Spleen (tissue), 11 donors: ENCODE data around the gene TJP3. TPM values are rescaled to one million over a fixed set of nuclear protein-coding genes. Genes with fewer than 3 reads are reported as not detected.
A peak's percentile ranks its signal among the peaks of the same experiment; 100 is the strongest.

ENCODE experiments used
- DNase-seq: peaks from one replicate; pipeline ENCODE4 v3.0.0-alpha.2; 2020
- H3K27ac ChIP-seq, 8 donors: fragments of 200-600 bp; sonication (generic) in 7 of 8; 1 replicate in 4 of 8; 2 replicates in 4 of 8; pipeline versions ENCODE4 v1.5.0 to v1.8.0; 2016 to 2021; ENCODE audit warnings: inconsistent platforms in 4 of 8, mild to moderate bottlenecking in 4 of 8, moderate library complexity in 1 of 8
- H3K27me3 ChIP-seq, 7 donors: fragments of 200-600 bp; sonication (generic) in 6 of 7; replicated peaks in 1 of 7; 1 replicate in 4 of 7; 2 replicates in 3 of 7; pipeline versions ENCODE4 v1.5.0 to v1.8.0; 2016 to 2021; ENCODE audit warnings: inconsistent platforms in 3 of 7, mild to moderate bottlenecking in 1 of 7
- H3K36me3 ChIP-seq, 6 donors: fragments of 200-600 bp; sonication (generic) in 5 of 6; 1 replicate in 4 of 6; 2 replicates in 2 of 6; pipeline versions ENCODE4 v1.5.0 to v1.8.0; 2016 to 2021; ENCODE audit warnings: inconsistent platforms in 2 of 6
- H3K4me1 ChIP-seq, 6 donors: fragments of 200-600 bp; sonication (generic) in 5 of 6; 1 replicate in 3 of 6; 2 replicates in 3 of 6; pipeline versions ENCODE4 v1.5.0 to v1.8.0; 2016 to 2021; ENCODE audit warnings: inconsistent platforms in 3 of 6
- H3K4me3 ChIP-seq, 8 donors: fragments of 200-600 bp; sonication (generic) in 7 of 8; 1 replicate in 4 of 8; 2 replicates in 4 of 8; pipeline versions ENCODE4 v1.5.0 to v1.8.0; 2016 to 2021; ENCODE audit warnings: inconsistent platforms in 4 of 8, mild to moderate bottlenecking in 4 of 8, moderate library complexity in 2 of 8
- H3K9me3 ChIP-seq, 8 donors: fragments of 200-600 bp; sonication (generic) in 7 of 8; 1 replicate in 4 of 8; 2 replicates in 4 of 8; pipeline versions ENCODE4 v1.5.0 to v1.8.0; 2016 to 2021; ENCODE audit warnings: inconsistent platforms in 4 of 8
- POLR2A ChIP-seq, 3 donors: fragments of 450-650 bp; IDR thresholded peaks; one replicate each; pipeline ENCODE4 v1.5.1; 2017; ENCODE audit warnings: antibody characterized with exemption in 3 of 3, mild to moderate bottlenecking in 1 of 3
- POLR2AphosphoS5 ChIP-seq, 3 donors: sonication (generic); formaldehyde crosslinking; IDR thresholded peaks; one replicate each; pipeline ENCODE4 v1.5.1; 2017; ENCODE audit warnings: antibody characterized with exemption in 3 of 3
- WGBS, 5 donors: extraction: QIAGEN DNeasy Blood & Tissue Kit in 3 of 5; methylation state at CpG; one replicate each; pipeline versions ENCODE4 v1.1.5 to v1.1.7; 2013 to 2018; 5-methylcytosine and 5-hydroxymethylcytosine counted together
- intact Hi-C: fragments of 100-400 bp; cut with DNase I; formaldehyde crosslinking; loops from one replicate; pipeline ENCODE4 v1.15.0; 2023; ENCODE audit warnings: low total_unique reads
- polyA plus RNA-seq, 3 donors: library from polyadenylated mRNA; stranded (reverse); fragments of 200-250 nt; gene quantifications; one replicate each; pipeline ENCODE4 v1.2.1, GENCODE V29; 2013
- total RNA-seq, 7 donors: library from RNA; depleted of rRNA in 3 of 7; stranded (reverse); fragments of >200 nt in 3 of 7; fragmentation: NEBNext Ultra II Directional in 4 of 7; extraction: Animal tissue kit (Norgen Biotek cat#: 25700) in 4 of 7; gene quantifications; one replicate each; pipeline versions ENCODE4 v1.1.0 to v1.2.1, GENCODE V29; 2016 to 2021
- TF ChIP-seq, protein P1 (sequence below), 11 experiments: fragments of 200-600 bp in 7 of 11; fragments of 450-650 bp in 4 of 11; sonication (generic) in 4 of 11; IDR thresholded peaks in 8 of 11; conservative IDR thresholded peaks in 3 of 11; 1 replicate in 7 of 11; 2 replicates in 4 of 11; pipeline versions ENCODE4 v1.4.0 to v1.8.0; 2016 to 2021; ENCODE audit warnings: antibody characterized with exemption in 11 of 11, inconsistent platforms in 4 of 11, mild to moderate bottlenecking in 1 of 11
- donor health status: healthy with polysubstance abuse.
- donor health status: DM: no; HTN: no; CAD: no; lungs with moderate emphysema.
- donor health status: DM: no; HTN: no; CAD: no.
- donor health status: Bipolar disorder and iron deficiency.
- donor health status: healthy.
- donor health status: DM: no; HTN: no; CAD: no.
- donor health status: DM: yes; HTN: yes; CAD: no.

The TJP3 gene
- total and polyA plus RNA-seq, 10 donors, result 0.39 to 9.0 (median 2.3) TPM

DNA sequence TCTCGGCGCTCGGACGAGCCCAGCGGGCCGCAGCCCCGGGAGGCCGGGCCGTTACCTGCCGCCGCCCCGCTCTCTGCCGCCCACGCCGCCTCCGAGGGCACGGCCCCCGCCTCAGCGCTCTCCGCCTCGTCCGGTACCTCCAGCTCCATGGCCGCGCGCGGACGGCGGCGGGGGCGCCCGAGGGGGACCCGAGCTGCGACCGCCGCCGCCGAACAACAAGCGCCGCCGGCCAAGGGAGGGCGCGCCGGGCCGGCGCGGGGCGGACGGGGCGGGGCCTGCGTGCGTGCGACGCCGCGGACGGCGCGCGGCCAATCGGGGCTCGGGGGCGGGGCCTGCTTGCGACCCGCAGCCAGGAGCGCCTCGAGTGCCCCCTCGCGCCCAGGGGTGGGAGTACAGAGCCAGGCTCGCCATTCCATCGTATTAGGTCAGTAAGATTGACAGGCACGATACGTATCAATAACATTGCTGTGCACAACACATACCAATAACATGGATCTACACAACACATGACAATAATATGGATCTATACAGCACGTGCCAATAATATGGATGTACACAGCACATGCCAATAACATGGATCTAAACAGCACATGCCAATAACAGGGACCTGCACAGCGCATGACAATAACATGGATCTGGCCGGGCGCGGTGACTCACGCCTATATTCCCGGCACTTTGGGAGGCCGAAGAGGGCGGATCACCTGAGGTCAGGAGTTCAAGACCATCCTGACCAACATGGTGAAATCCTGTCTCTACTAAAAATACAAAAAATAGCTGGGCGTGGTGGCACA lies 7.7 kb upstream of the TJP3 start, which contains the start of gene PIP5K1C:
Gene PIP5K1C, minus strand, starts transcription at position 227 of the 791 bp plus-strand sequence. Its CDS starts 78 bp downstream, at position 149.
- TF ChIP-seq, protein P1, sequence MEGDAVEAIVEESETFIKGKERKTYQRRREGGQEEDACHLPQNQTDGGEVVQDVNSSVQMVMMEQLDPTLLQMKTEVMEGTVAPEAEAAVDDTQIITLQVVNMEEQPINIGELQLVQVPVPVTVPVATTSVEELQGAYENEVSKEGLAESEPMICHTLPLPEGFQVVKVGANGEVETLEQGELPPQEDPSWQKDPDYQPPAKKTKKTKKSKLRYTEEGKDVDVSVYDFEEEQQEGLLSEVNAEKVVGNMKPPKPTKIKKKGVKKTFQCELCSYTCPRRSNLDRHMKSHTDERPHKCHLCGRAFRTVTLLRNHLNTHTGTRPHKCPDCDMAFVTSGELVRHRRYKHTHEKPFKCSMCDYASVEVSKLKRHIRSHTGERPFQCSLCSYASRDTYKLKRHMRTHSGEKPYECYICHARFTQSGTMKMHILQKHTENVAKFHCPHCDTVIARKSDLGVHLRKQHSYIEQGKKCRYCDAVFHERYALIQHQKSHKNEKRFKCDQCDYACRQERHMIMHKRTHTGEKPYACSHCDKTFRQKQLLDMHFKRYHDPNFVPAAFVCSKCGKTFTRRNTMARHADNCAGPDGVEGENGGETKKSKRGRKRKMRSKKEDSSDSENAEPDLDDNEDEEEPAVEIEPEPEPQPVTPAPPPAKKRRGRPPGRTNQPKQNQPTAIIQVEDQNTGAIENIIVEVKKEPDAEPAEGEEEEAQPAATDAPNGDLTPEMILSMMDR (IDR thresholded peaks at IDR 0.05 in 8 of 11, conservative IDR thresholded peaks at IDR 0.05 in 3 of 11), result peak; percentile 61 to 94 (median 80)
- peak; percentile 43 to 69 (median 56) for TF ChIP-seq POLR2AphosphoS5 (IDR thresholded peaks at IDR 0.05)
- TF ChIP-seq POLR2A (IDR thresholded peaks at IDR 0.05), result peak in 1 of 3 donors; percentile 51
- H3K4me3 ChIP-seq, result peak within 1 kb of the TSS; percentile 60 to 94 (median 74)
- WGBS, 5 donors, result 3 to 4% (median 4%) methylated on average over 53 to 82 of the region's 82 CpGs
- peaks cover 9 to 48% (median 28%) of the 10 kb centered on the region in 6 donors for H3K4me1 ChIP-seq
- H3K27ac ChIP-seq, result peak within 1 kb of the TSS; percentile 35 to 89 (median 82)
- intact Hi-C loops, result no loop called here
- DNase-seq, result peak; percentile 97
- peaks cover 0 to 17% (median 0%) of the 10 kb centered on the region in 7 donors for H3K27me3 ChIP-seq
- peaks cover 0 to 8% (median 0%) of the 10 kb centered on the region in 6 donors for H3K36me3 ChIP-seq
- H3K9me3 ChIP-seq, result no peaks in the 10 kb centered on the region

DNA sequence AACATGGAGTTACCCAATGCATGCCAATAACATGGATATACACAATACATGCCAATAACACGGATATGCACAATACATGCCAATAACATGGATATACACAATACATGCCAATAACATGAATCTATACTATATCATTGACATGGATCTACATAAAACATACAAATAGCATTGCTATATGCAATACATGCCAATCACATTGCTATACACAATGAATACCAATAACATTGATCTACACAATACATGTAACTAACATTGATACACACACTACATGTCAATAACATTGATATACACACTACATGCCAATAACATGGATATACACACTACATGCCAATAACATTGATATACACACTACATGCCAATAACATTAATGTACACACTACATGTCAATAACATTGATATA lies 7.0 kb upstream of the TJP3 start:
- TF ChIP-seq, protein P1 (IDR thresholded peaks at IDR 0.05 in 8 of 11, conservative IDR thresholded peaks at IDR 0.05 in 3 of 11), result no peak
- TF ChIP-seq POLR2A (IDR thresholded peaks at IDR 0.05) (no peak), POLR2AphosphoS5 (IDR thresholded peaks at IDR 0.05) (no peak)
- DNase-seq, result no peak
- Histone ChIP-seq H3K4me3 (peak overlapping the region in 1 of 8 donors; percentile 93), H3K27ac (no peak overlapping the region), H3K9me3 (no peaks in the 10 kb centered on the region), H3K36me3 (peaks cover 0 to under 1% (median 0%) of the 10 kb centered on the region in 6 donors), H3K4me1 (peaks cover 9 to 52% (median 32%) of the 10 kb centered on the region in 6 donors), H3K27me3 (peaks cover 0 to 25% (median 0%) of the 10 kb centered on the region in 7 donors)
- 0 to 12% (median 5%) methylated on average over 1 of the region's 1 CpG for WGBS, 5 donors
- intact Hi-C loops, result no loop called here

DNA sequence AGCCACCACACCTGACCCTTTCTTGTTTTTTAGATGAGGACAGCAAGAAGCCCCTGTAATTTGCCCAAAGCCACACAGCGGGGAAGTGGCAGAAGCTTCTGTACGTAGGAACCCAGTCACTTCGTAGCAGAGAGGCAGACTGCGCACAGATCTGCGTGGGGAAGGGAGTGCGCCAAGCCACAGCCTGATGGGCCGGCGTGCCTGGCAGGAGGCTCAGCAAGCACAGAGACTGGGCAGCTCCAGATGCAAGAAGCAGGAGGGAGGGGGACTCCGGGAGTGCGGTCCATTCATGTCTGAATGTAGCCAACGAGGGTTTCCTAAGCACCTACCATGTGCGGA lies 347 bp upstream of the TJP3 start:
- Histone ChIP-seq H3K27ac (no peak overlapping the region), H3K4me1 (peaks cover 0 to 11% (median 6%) of the 10 kb centered on the region in 6 donors), H3K36me3 (no peaks in the 10 kb centered on the region), H3K4me3 (no peak overlapping the region), H3K27me3 (peaks cover 0 to 64% (median 8%) of the 10 kb centered on the region in 7 donors), H3K9me3 (no peaks in the 10 kb centered on the region)
- WGBS, 5 donors, result 82 to 91% (median 87%) methylated on average over 10 to 12 of the region's 12 CpGs
- TF ChIP-seq POLR2AphosphoS5 (IDR thresholded peaks at IDR 0.05), result no peak
- no peak for TF ChIP-seq POLR2A (IDR thresholded peaks at IDR 0.05)
- TF ChIP-seq, protein P1 (IDR thresholded peaks at IDR 0.05 in 8 of 11, conservative IDR thresholded peaks at IDR 0.05 in 3 of 11), result no peak
- intact Hi-C loops, result no loop called here
- DNase-seq, result no peak

DNA sequence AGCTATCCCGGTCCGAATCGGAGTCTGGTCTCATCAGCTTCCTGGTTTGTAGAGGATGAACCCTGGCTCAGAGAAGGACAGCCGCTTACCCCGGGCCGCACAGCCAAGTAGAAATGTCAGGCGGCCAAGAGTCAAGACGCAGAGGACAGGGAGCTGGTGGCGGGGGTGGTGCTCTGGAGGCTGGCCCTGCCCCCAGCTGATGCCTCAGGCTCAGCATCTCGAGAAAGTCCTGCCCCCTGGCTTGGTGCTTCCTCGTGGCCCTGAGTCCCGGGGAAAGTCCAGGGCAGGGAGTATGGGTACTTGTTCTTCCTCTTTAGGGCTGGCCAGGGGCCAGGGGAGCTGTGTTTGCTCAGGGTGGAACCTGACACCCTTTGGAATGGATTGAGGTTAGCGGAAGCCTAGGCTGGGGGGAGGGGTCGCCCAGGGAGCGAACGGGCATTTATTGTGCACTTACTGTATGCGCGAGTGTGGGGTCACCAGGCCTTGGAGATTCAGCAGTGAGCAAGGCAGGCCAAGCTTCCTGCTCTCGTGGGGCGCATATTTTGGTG lies 2.2 kb downstream of the TJP3 start:
- no peaks in the 10 kb centered on the region for H3K9me3 ChIP-seq
- H3K4me3 ChIP-seq, result no peak overlapping the region
- peaks cover 0 to 48% (median 8%) of the 10 kb centered on the region in 7 donors for H3K27me3 ChIP-seq
- peaks cover 0 to 11% (median 6%) of the 10 kb centered on the region in 6 donors for H3K4me1 ChIP-seq
- DNase-seq, result peak; percentile 82
- H3K36me3 ChIP-seq, result no peaks in the 10 kb centered on the region
- TF ChIP-seq POLR2AphosphoS5 (IDR thresholded peaks at IDR 0.05) (peak; percentile 42 to 57 (median 53)), POLR2A (IDR thresholded peaks at IDR 0.05) (no peak)
- TF ChIP-seq, protein P1 (IDR thresholded peaks at IDR 0.05 in 8 of 11, conservative IDR thresholded peaks at IDR 0.05 in 3 of 11), result no peak
- H3K27ac ChIP-seq, result no peak overlapping the region
- intact Hi-C loops, result no loop called here
- WGBS, 5 donors, result 29 to 39% (median 36%) methylated on average over 18 to 20 of the region's 20 CpGs
